K562 treated with DMSO at 1 percent for 12 hours (cell line): ENCODE results near the gene NOXRED1. TPM values are rescaled to one million over a fixed set of nuclear protein-coding genes. Genes with fewer than 3 reads are reported as not detected.

Experiments
- total RNA-seq: library from RNA; unstranded; fragments of 300-600 nt; gene quantifications from 2 replicates; pipeline ENCODE4 v1.2.3, GENCODE V29; 2022; ENCODE audit not compliant: insufficient read depth

Gene NOXRED1, protein sequence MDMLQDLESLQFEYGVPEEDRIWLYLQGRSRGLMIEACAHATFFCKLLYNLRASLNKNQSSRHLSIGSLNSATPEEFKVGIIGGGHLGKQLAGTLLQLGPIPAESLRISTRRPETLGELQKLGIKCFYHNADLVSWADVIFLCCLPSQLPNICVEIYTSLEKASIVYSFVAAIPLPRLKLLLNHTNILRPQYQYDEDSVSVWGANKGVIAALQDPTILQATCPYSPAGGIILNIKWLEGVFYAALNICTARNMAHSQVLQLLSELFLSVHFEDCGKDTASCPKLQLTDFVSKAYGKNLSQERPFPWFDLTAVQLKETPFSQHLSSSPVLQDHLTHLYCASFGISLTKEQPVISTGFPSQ
- not detected in 2 replicates for total RNA-seq

GRCh38 chr14:77423423-77423822 is at the start of gene NOXRED1:
Gene NOXRED1 (minus strand): TSS chr14:77423523. CDS start chr14:77422889, 634 bp downstream.

GRCh38 chr14:77457522-77458248 is 34.4 kb upstream of the NOXRED1 start, which contains the start of the genes AHSA1 and VIPAS39:
Gene AHSA1 (plus strand): TSS chr14:77458093. CDS start chr14:77458190, 97 bp downstream.
Gene VIPAS39 (minus strand): TSS chr14:77457601. CDS start chr14:77454102, 3,499 bp downstream.

DNA sequence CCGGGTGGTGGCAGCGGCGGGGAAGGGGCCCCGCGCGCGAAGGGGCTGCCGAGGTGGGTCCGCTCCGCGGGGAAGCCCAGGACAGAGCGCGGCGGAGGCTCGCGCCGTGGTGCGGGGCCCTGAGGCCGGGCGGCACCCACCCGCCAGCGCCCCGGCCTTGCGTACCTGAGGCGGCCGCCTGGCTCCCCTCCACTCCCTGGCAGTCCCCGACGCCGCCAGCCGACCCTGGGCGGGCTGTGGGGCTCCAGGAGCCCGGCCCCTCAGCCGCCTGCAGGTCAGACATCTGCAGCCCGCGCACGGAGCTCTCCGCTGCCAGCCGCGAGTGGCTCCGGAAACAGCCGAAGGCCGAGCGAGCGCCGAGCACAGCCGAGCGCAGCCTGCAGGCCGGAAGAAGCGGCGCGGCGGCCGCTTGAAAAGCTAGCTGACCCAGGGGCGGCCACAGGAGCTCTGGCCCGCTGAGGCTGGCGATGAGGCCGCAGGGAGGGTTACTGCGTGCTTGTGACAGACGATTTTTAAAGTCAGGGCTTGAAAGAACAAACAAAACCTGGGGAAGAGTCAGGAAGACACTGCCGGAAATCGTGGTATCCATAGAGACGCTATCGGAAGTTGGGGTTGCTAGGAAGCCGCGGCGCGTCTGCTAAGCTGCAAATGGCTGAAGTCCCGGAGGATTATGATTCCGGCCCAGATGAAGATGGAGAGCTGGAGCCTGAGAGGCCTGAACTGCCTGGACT is 46.4 kb downstream of the NOXRED1 start, which contains the start of the genes SAMD15 and TMED8:
SAMD15 (plus strand) TSS at position 609 of the 731 bp plus-strand sequence; CDS start at position 649, 40 bp downstream.
TMED8 (minus strand) TSS at position 324 of the 731 bp plus-strand sequence; CDS start at position 283, 41 bp downstream.

Other genes with a start within 250 kb of the NOXRED1 start
- not detected in 2 replicates for gene TMEM63C, start 241.7 kb downstream of the NOXRED1 start, total RNA-seq
- gene NGB, start 152.3 kb downstream of the NOXRED1 start, total RNA-seq: not detected in 2 replicates
- 4.8 and 6.9 TPM in 2 replicates for gene POMT2, start 102.6 kb downstream of the NOXRED1 start, total RNA-seq
- gene GSTZ1, start 102.5 kb downstream of the NOXRED1 start, total RNA-seq: 25.9 and 37.0 TPM in 2 replicates
- gene TMED8, start 46.4 kb downstream of the NOXRED1 start, total RNA-seq: 2.0 and 8.6 TPM in 2 replicates
- gene SAMD15, start 46.1 kb downstream of the NOXRED1 start, total RNA-seq: 0.48 TPM in 1 of 2 replicates, not detected in the other
- 8.8 and 15.1 TPM in 2 replicates for gene VIPAS39, start 34.1 kb upstream of the NOXRED1 start, total RNA-seq
- gene AHSA1, start 34.6 kb upstream of the NOXRED1 start, total RNA-seq: 99.4 and 106 TPM in 2 replicates
- gene ISM2, start 75.3 kb upstream of the NOXRED1 start, total RNA-seq: not detected in 2 replicates
- 5.9 and 15.5 TPM in 2 replicates for gene SPTLC2, start 193.1 kb upstream of the NOXRED1 start, total RNA-seq